Measurements from ENCODE around the gene UBE2F.
"Not testable (repeated sequence)": the region's sequence is repeated elsewhere in the genome, so short reads cannot be mapped to it uniquely, and the experiment has no call there.

The UBE2F gene

GRCh38 chr2:237981621-237982020, 14.8 kb downstream of the UBE2F start:
- DNase-seq: not testable (repeated sequence)

- DNase-seq: no peak
These were observed 15.4 kb downstream of the UBE2F start for GRCh38 chr2:237982039-237982725.

DNA sequence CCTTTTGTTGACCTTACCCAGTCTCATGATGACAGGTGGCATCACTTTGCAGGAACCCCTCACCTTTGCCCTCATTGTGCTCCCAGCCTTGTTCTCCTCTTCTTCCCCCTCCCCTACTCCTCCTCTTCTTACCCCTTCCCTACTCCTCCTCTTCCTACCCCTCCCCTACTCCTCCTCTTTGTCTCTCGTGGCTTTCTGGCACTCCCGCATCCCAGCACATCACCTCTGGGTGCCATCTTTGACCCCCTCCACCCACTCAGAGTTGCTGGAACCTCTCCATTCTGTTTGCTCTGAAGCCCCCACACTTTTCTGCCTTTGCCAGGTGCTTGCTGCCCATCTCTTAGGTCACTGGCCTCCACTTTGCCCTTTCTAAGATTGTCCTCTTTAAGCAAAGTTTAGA, 17.1 kb downstream of the UBE2F start:
- no peak for DNase-seq

GRCh38 chr2:237987268-237987667, 20.5 kb downstream of the UBE2F start:
- no peak for DNase-seq

GRCh38 chr2:237993701-237994100, 26.9 kb downstream of the UBE2F start:
- no peak for DNase-seq

GRCh38 chr2:237995036-237995435, 28.2 kb downstream of the UBE2F start:
- no peak for DNase-seq

GRCh38 chr2:237996021-237996593, 29.3 kb downstream of the UBE2F start:
- no peak for DNase-seq

DNA sequence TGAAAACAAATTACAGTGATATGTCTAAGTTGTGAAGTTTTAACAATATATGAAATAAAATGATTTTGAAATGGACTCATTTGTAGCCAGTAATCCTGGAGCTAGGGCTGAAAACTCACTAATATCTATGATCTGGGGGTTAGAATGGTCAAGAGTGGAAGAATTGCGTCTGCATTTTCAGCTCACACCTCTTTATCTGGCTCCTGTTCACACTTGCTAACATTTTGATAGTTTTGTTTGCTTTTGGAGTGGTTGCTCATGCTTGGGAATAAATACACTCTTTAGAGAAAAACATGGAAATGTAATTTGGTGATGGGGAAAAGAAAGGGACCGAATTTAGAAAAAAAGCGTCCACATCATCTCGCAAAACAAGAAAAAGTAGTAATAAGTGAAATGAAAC, 30.7 kb downstream of the UBE2F start:
- no peak for DNase-seq

GRCh38 chr2:237998530-237998929, 31.7 kb downstream of the UBE2F start:
- no peak for DNase-seq

GRCh38 chr2:238003234-238004031, 36.6 kb downstream of the UBE2F start:
- no peak for DNase-seq

DNA sequence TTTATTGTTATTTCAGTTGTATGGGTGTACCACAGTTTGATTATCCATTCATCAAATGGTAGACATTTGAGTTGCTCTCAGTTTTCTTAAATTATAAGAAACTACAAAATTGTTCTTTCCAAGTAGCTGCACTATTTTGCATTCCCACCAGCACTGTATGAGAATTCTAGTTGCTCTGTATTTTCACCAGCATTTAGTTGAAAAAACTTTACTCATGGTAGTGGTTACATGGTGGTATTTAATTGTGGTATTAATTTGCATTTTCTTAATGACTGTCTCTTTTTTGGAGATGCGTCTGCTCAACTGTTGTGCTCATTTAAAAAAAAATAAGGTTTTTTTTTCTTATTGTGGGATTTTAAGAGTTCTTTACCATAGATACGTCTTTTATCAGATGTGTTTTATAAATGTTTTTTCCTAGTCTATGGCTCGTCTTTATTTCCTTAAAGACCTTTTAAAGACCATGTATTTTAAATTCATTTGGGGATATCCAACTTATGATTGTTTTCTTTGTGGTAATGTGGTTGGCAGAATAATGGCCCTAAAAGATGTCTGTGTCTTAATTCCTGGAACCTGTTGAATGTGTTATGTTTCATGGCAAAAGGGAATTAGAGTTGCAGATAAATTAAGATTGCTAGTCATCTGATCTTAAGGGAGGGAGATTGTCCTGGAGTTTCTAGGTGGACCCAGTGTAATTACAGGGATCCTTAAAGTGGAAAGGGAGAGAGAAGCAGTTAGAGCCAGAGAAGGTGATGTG, 37.4 kb downstream of the UBE2F start:
- DNase-seq: no peak

DNA sequence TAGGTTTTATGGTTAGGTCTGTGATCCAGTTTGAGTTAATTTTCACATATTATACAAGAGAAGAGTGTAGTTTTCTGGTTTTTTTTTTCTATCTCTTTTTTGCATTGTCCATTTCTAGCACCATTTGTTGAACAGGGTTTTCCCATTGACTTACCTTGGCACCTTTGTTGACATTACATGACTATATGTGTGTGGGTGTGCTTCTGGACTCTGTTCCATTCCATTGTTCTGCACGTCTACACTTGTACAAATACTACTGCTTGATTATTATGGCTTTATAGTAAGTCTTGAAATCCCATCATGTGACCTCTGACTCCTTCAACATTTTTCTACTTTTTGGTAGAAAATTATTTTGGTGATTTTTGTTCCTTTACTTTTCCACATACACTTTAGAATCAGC, 38.7 kb downstream of the UBE2F start:
- DNase-seq: no peak

DNA sequence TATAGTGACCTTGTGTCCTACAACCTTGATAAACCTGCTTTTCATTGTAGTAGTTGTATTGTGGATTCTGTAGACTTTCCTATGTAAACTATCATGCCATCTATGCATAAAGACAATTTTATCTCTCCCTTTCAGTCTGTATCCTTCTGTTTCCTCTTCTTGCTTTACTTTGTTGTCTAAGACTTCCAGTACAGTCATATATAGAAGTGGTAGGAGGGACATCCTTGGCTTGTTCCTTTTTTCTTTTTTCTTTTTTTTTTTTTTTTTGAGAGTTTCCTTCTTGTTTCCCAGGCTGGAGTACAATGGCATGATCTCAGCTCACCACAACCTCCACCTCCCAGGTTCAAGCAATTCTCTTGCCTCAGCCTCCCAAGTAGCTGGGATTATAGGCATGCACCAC, 39.7 kb downstream of the UBE2F start:
- DNase-seq: no peak

- DNase-seq: no peak
These were observed 41.1 kb downstream of the UBE2F start for GRCh38 chr2:238007924-238008323.

DNA sequence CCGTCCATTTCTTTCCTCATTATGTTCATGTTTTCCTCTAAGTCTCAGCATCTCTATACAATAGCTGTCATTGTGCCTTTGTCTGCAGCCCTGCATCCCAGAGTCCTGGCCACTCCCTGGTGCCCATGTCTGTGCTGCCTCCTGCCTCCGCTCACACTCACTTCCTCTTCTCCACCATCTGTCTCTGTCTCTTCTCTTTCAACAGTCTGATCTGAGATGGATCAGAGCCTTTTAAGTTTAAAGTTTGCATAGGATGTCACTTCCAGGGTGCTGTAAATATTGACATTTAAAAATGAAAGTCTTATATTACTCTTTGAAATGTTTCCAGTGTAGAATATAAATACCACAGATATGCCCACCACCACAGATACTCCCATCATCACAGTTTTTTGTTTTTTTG, 42.7 kb downstream of the UBE2F start:
- no peak for DNase-seq

DNA sequence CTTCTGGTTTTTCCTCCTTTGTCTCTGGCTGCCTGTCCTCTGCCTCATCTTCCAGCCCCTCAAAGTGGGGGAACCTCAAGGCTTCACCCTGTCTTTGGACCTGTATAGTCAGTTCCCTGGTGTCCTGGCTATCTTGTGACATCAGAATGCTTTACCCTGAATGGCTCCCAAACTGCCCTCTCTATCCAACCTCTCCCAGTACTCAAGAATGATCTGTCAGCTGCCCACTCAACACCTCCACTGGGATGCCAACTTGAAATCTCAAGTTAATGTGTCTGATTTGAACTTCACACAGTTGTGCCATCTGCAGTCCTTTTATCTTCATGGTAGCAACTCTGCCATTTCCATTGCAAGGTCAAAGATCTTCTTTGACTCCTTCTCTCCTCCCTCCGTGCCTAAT, 43.8 kb downstream of the UBE2F start:
- no peak for DNase-seq

DNA sequence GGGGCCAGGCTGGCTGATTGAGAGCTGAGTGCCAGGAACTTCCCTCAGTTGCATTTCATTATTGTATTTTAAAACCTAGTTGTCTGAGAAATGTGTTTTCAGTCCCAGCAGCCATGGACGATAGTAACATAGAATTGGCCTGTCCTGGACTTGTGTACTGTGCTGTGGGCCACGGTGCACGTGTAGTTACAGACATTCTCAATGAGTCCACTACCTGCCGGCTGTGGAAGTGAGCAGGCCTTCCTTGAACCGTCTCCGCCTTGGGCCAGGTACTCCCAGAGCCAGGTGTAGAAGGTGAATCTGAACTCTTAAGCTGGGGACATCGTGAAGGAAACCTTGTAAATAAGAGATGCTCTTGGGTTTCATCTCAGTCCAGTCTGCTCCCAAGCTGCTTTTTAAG, 47.0 kb downstream of the UBE2F start:
- DNase-seq: no peak

- no peak for DNase-seq
These were observed 48.9 kb downstream of the UBE2F start for GRCh38 chr2:238015705-238016104.

GRCh38 chr2:238016526-238016925, 49.7 kb downstream of the UBE2F start:
- DNase-seq: no peak

DNA sequence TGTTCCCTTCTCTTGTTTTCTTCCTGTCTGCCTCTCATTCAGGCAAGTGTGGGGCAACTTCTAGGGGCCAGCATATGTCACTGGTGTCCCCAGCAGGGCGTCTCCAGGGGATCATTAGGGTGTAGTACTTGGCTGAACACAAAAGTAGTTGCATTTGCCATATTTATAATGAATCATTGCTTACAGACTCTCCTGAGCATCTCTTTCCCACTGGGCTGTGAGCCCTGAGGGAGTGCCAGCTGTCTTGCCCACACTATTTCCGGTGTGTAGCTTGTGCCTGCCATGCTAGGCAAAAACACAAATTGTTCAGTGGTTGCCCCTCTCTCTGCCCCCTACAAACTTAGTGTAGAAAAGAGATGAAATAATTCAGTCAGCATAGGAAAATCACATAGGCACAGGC, 53.1 kb downstream of the UBE2F start:
- no peak for DNase-seq

GRCh38 chr2:238020816-238021215, 54.0 kb downstream of the UBE2F start:
- no peak for DNase-seq

GRCh38 chr2:238021327-238021726, 54.5 kb downstream of the UBE2F start:
- DNase-seq: no peak

GRCh38 chr2:238022594-238023157, 55.9 kb downstream of the UBE2F start:
- no peak for DNase-seq

All from NCI-H2081 treated with DMSO at 0.1 percent for 48 hours (cell line).